Epithelial cell of prostate (primary cell): ENCODE results near the gene SIRT4.
"Not testable (repeated sequence)": the region's sequence is repeated elsewhere in the genome, so short reads cannot be mapped to it uniquely, and the experiment has no call there.

Experiments used
- DNase-seq: peaks from one replicate; pipeline ENCODE4 v3.0.0-alpha.2; 2011; ENCODE audit warnings: low read depth, low spot score
- H3K27ac ChIP-seq: fragments of 450-650 bp; 2 replicates; pipeline ENCODE4 v1.5.1; 2017; ENCODE audit warnings: mild to moderate bottlenecking

Gene SIRT4

GRCh38 chr12:120332041-120332440 lies 29.9 kb downstream of the SIRT4 start:
- no peak overlapping the region for H3K27ac ChIP-seq
- no peak for DNase-seq

GRCh38 chr12:120332523-120332922 lies 30.4 kb downstream of the SIRT4 start:
- H3K27ac ChIP-seq, result no peak overlapping the region
- no peak for DNase-seq

- not testable (repeated sequence) for H3K27ac ChIP-seq, DNase-seq
These were observed 33.3 kb downstream of the SIRT4 start for GRCh38 chr12:120335447-120335846.

- DNase-seq, H3K27ac ChIP-seq: not testable (repeated sequence)
These were observed 34.3 kb downstream of the SIRT4 start for GRCh38 chr12:120336392-120336791.

GRCh38 chr12:120337730-120338129 lies 35.6 kb downstream of the SIRT4 start:
- DNase-seq, result no peak
- no peak overlapping the region for H3K27ac ChIP-seq

- DNase-seq, result no peak
- H3K27ac ChIP-seq, result no peak overlapping the region
These were observed 37.1 kb downstream of the SIRT4 start for GRCh38 chr12:120339256-120339655.

GRCh38 chr12:120342175-120343038 lies 40.3 kb downstream of the SIRT4 start:
- H3K27ac ChIP-seq, result no peak overlapping the region
- no peak for DNase-seq

GRCh38 chr12:120343039-120343537 lies 41.0 kb downstream of the SIRT4 start:
- DNase-seq, result no peak

GRCh38 chr12:120343692-120344091 lies 41.6 kb downstream of the SIRT4 start:
- no peak overlapping the region for H3K27ac ChIP-seq
- no peak for DNase-seq

More at GRCh38 chr12:120343039-120343537, 41.0 kb downstream of the SIRT4 start:
- H3K27ac ChIP-seq, result no peak overlapping the region

GRCh38 chr12:120346031-120346430 lies 43.9 kb downstream of the SIRT4 start:
- DNase-seq, result no peak
- no peak overlapping the region for H3K27ac ChIP-seq

- H3K27ac ChIP-seq, result no peak overlapping the region
- DNase-seq, result no peak
These were observed 44.6 kb downstream of the SIRT4 start for GRCh38 chr12:120346681-120347080.

GRCh38 chr12:120347766-120348165 lies 45.6 kb downstream of the SIRT4 start:
- no peak overlapping the region for H3K27ac ChIP-seq
- DNase-seq, result no peak

GRCh38 chr12:120350576-120351350 lies 48.6 kb downstream of the SIRT4 start:
- no peak for DNase-seq
- no peak overlapping the region for H3K27ac ChIP-seq

- H3K27ac ChIP-seq, result no peak overlapping the region
- no peak for DNase-seq
These were observed 50.0 kb downstream of the SIRT4 start for GRCh38 chr12:120352117-120352516.

GRCh38 chr12:120353136-120353535 lies 51.0 kb downstream of the SIRT4 start:
- no peak overlapping the region for H3K27ac ChIP-seq
- no peak for DNase-seq

- no peak overlapping the region for H3K27ac ChIP-seq
- no peak for DNase-seq
These were observed 51.6 kb downstream of the SIRT4 start for GRCh38 chr12:120353556-120354317.

GRCh38 chr12:120356567-120357030 lies 54.5 kb downstream of the SIRT4 start:
- H3K27ac ChIP-seq, result no peak overlapping the region

GRCh38 chr12:120357104-120357503 lies 55.0 kb downstream of the SIRT4 start:
- DNase-seq, result no peak
- H3K27ac ChIP-seq, result no peak overlapping the region

More at GRCh38 chr12:120356567-120357030, 54.5 kb downstream of the SIRT4 start:
- peak; percentile 77 for DNase-seq

GRCh38 chr12:120358412-120359100 lies 56.4 kb downstream of the SIRT4 start:
- DNase-seq, result no peak
- H3K27ac ChIP-seq, result no peak overlapping the region

GRCh38 chr12:120359128-120359527 lies 57.0 kb downstream of the SIRT4 start:
- no peak for DNase-seq
- no peak overlapping the region for H3K27ac ChIP-seq
